Sigmoid colon (tissue), 4 donors: ENCODE results near the gene SEC16A.

ENCODE experiments used
- CTCF ChIP-seq, 4 experiments: fragments of 450-650 bp in 3 of 4; fragments of 200-600 bp in 1 of 4; IDR thresholded peaks; one replicate each; pipeline ENCODE4 v1.5.1; 2016 to 2019; ENCODE audit warnings: antibody characterized with exemption in 4 of 4, mild to moderate bottlenecking in 3 of 4, moderate library complexity in 2 of 4
- POLR2AphosphoS5 ChIP-seq, 4 donors: sonication (generic); formaldehyde crosslinking; IDR thresholded peaks; one replicate each; pipeline ENCODE4 v1.6.1; 2017; ENCODE audit warnings: antibody characterized with exemption in 4 of 4

- TF ChIP-seq CTCF (IDR thresholded peaks at IDR 0.05): no peak
- TF ChIP-seq POLR2AphosphoS5 (IDR thresholded peaks at IDR 0.05): no peak
These were observed 49.7 kb downstream of the SEC16A start for GRCh38 chr9:136433043-136433715.
